HL-60 (cell line): ENCODE data around the gene SLC4A1.

Experiments used
- DNase-seq, 2 experiments: peaks; one replicate each; pipeline ENCODE4 v3.0.0-alpha.2; 2010 to 2020; ENCODE audit warnings: low read depth in 1 of 2, low spot score in 1 of 2
- H3K27ac ChIP-seq: fragments of 250-450 bp; sonication (Bioruptor Pico); replicated peaks from 2 replicates; pipeline ENCODE4 v1.5.1; 2020; ENCODE audit warnings: mild to moderate bottlenecking, moderate library complexity
- H3K27me3 ChIP-seq: fragments of 250-450 bp; sonication (Bioruptor Pico); 2 replicates; pipeline ENCODE4 v1.5.1; 2021; ENCODE audit warnings: mild to moderate bottlenecking, moderate library complexity; ENCODE audit not compliant: insufficient read depth, poor library complexity, severe bottlenecking
- H3K4me3 ChIP-seq: replicated peaks from 2 replicates; pipeline ENCODE4 v1.5.1; 2011; ENCODE audit warnings: mild to moderate bottlenecking, control low read depth, low read length; ENCODE audit not compliant: insufficient read depth
- CTCF ChIP-seq: IDR thresholded peaks from one replicate; pipeline ENCODE4 v1.5.1; 2011; ENCODE audit warnings: low read length, control low read depth, inconsistent platforms; ENCODE audit not compliant: insufficient read depth
- GABPA ChIP-seq: IDR thresholded peaks from 2 replicates; pipeline ENCODE4 v1.6.1; 2012; ENCODE audit warnings: low read depth
- POLR2AphosphoS5 ChIP-seq: IDR thresholded peaks from 2 replicates; pipeline ENCODE4 v1.6.1; 2012; ENCODE audit warnings: low read depth
- REST ChIP-seq: IDR thresholded peaks from 2 replicates; pipeline ENCODE4 v1.6.1; 2012; ENCODE audit warnings: low read depth; ENCODE audit not compliant: insufficient replicate concordance
- SPI1 ChIP-seq: IDR thresholded peaks from 2 replicates; pipeline ENCODE4 v1.6.1; 2012; ENCODE audit warnings: low read depth, mild to moderate bottlenecking, borderline replicate concordance

SLC4A1 gene

GRCh38 chr17:44222112-44222869 lies 45.6 kb downstream of the SLC4A1 start:
- TF ChIP-seq CTCF (no peak), POLR2AphosphoS5 (no peak; the same call in 1 of the 2 replicates), SPI1 (no peak)
- DNase-seq: no peak
- Histone ChIP-seq H3K4me3 (no peak overlapping the region), H3K27me3 (no peaks in the 10 kb centered on the region), H3K27ac (peak overlapping the region; percentile 96)

- Histone ChIP-seq H3K4me3 (peak overlapping the region; percentile 60), H3K27me3 (no peaks in the 10 kb centered on the region), H3K27ac (peak overlapping the region; percentile 96)
- no peak for DNase-seq
- no peak for TF ChIP-seq SPI1
- TF ChIP-seq REST: no peak
- no peak for TF ChIP-seq CTCF
- TF ChIP-seq GABPA: no peak
- no peak for TF ChIP-seq POLR2AphosphoS5
These were observed 46.1 kb downstream of the SLC4A1 start for GRCh38 chr17:44221862-44222111.

GRCh38 chr17:44221084-44221861 lies 46.7 kb downstream of the SLC4A1 start:
- H3K4me3 ChIP-seq: peak overlapping the region; percentile 60
- no peaks in the 10 kb centered on the region for H3K27me3 ChIP-seq
- peak; percentile 42; the same call in 1 of the 2 replicates for TF ChIP-seq POLR2AphosphoS5
- no peak for TF ChIP-seq REST
- DNase-seq: peak in 1 of 2 experiments; percentile 84
- peak overlapping the region; percentile 96 for H3K27ac ChIP-seq

- peak in 1 of 2 experiments; percentile 39 for DNase-seq
- H3K4me3 ChIP-seq: peak overlapping the region; percentile 60
- H3K27ac ChIP-seq: peak overlapping the region; percentile 96
- no peaks in the 10 kb centered on the region for H3K27me3 ChIP-seq
- TF ChIP-seq CTCF (no peak), SPI1 (no peak), REST (no peak), POLR2AphosphoS5 (peak; percentile 54)
These were observed 47.5 kb downstream of the SLC4A1 start for GRCh38 chr17:44220213-44221083.
